Cortex of kidney (tissue), 1 donor: ENCODE data around the gene AMOTL1.

Experiments
- DNase-seq: peaks from one replicate; lab custom pipeline; 2025; lab: John Stamatoyannopoulos, UW

AMOTL1 gene

GRCh38 chr11:94925422-94926270 lies 157.5 kb downstream of the AMOTL1 start:
- no peak for DNase-seq

- no peak for DNase-seq
Observed at GRCh38 chr11:94926271-94926625, 158.1 kb downstream of the AMOTL1 start.
